SKM-1 treated with dmso at 0.1 percent for 144 hours (cell line): Measurements from ENCODE around the gene ADGRG1.
A peak's percentile ranks its signal among the peaks of the same experiment; 100 is the strongest.

ENCODE experiments used
- DNase-seq: peaks from one replicate; lab custom pipeline; 2025; ENCODE audit not compliant: unreplicated experiment; lab: John Stamatoyannopoulos, UW

ADGRG1 gene

DNA sequence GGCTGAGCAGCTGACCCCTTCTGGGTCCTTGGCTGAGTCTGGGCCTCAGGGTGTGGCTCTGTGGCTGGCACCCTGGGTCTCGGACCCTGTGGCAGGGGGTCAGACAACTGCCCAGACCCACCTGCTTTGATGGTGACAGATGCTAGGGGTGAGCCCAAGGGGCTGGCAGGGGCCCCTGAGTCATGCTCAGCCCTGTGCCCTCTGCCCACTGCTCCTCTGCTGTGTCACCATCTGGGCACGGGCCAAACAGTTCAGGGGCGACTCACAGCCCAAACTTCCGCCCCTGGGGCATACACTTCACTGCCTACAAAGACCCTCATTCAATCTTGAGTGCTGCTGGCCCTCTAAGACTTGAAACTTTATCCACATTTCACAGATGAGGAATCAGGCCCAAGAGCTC, 5.7 kb downstream of the ADGRG1 start:
- no peak for DNase-seq

DNA sequence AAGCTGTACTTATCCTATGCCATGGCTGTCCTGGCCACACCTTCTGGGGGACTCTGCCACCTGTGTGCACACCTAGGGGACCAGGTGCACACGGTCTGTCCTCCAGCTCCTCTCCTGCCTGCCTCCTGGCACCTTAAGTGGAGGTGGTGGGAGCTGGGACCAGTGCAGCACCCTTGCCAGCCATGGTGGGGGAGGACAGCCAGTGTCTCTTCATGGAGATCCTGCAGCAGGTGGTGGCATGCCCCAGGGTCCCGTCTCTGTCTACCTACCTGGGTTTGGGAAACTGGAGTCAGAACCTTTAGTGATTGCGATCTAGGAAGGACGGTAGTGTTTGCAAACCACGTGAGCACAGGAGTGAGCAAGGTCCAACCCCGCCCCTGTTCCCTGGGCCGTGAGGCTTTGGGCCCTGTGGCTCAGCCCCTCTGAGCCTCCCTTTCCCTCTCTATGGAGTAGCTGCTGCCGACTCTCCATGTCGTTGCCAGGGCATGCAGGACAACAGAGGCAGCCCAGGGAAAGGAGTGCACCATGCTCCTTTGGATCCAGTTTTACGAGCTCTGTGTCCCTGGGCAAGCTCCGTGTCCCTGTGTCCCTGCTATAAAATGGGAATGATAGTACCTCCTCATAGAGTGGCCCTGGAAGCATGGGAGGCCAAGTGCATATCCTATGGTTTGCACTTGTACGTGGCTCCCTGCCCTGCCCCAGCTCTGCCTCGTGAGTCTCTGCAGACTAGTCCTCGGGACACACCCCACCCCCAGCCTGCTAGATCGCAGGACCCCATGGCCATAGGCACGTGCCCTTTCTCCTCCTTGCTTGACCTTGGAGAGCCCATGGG, 7.1 kb downstream of the ADGRG1 start:
- DNase-seq, result no peak

DNA sequence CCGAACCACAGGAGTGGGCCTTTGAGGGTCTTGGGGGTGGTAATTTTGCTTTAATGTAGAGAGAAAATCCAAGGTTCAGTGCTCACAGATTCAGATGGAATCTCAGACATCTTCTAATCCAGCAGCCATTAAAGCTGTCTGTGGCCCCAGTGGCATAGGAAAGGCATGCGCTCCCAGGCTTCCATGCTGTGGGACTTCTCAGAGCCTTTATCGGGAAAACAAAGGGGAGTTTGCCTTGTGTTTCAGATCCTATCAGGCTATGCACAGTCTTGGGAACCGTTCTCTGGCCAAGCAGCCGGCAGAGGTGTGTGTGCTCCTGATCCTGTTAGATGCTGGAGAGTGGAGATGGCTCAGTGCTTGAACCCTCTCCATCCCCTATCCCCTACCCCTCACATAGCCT, 7.8 kb downstream of the ADGRG1 start:
- DNase-seq, result no peak

DNA sequence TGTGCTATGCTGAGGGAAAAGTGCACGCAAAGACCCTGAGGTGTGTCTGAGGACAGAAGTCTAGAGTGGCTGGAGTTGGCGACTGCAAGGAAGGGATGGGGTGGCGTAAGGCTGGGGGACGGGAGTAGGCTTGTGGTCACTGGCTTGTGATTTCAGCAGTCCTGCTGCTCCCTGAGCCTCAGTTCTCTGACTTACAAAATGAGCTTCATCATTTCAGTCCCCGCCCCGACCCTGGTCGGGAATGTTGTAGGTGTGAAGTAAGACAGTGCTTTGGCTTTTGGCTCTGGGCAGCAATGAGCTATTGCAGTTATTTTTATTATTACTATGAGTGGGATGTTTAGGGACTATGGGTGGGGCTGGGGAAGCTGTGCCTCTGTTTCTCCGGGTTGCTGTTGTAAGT, 8.6 kb downstream of the ADGRG1 start:
- peak; percentile 39 for DNase-seq

DNA sequence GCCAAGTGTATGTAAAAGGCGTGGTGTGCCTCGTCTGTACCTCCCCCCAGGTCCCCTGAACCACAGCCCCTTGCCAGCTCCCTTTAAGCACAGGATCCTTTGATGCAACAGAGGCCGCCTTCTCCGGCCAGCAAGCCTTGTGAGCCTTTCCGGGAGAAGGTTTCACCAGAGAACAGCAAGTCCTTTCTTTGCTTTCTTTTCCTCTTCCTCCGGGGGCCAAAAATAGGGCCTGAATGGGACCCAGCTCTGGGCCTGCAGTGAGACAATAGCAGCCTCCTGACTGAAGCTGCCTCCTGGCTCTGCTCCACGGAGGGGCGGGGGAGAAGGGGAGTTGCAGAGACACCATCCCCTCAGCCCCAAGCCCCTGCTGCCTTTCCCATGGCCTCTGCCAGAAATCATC, 9.0 kb downstream of the ADGRG1 start:
- DNase-seq, result no peak

DNA sequence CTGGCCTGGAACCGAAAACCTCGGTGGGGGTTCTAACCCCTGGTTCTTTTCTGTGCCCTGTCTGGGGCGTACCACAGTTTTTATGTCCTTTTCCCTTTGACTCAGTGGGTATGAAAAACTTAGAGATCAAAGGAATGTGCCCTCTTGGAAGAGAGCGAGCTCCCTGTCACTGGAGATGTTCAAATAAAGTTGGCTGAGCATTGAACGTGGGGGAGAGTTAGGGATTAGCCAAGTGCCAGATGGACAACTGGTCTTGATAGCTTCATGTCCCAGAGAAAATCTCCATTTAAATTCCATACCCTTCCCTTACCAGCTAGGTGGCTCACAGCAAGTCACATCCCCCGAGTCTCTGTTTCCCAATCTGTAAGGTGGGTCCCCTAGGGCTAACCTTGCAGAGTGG, 9.5 kb downstream of the ADGRG1 start:
- DNase-seq, result no peak

DNA sequence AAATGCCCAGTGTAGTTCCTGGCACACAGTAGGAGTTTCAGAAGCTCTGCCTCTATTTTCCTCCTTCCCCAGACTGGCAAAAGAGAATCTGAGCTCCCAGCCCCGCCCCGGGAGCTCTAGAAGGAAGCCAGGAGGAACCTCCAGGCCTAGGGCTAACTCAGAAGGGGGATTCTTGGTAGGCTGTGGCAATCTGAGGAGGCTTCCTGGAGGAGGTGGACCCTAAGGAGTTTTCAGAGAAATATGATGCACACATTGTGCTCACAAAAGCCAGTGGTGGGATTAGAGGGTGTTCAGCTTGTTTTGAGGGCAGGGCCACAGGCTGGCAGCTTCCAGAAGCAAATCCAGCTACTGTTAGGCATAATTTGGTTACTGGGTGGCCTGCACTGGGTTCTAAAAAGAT, 10.0 kb downstream of the ADGRG1 start:
- DNase-seq, result no peak

DNA sequence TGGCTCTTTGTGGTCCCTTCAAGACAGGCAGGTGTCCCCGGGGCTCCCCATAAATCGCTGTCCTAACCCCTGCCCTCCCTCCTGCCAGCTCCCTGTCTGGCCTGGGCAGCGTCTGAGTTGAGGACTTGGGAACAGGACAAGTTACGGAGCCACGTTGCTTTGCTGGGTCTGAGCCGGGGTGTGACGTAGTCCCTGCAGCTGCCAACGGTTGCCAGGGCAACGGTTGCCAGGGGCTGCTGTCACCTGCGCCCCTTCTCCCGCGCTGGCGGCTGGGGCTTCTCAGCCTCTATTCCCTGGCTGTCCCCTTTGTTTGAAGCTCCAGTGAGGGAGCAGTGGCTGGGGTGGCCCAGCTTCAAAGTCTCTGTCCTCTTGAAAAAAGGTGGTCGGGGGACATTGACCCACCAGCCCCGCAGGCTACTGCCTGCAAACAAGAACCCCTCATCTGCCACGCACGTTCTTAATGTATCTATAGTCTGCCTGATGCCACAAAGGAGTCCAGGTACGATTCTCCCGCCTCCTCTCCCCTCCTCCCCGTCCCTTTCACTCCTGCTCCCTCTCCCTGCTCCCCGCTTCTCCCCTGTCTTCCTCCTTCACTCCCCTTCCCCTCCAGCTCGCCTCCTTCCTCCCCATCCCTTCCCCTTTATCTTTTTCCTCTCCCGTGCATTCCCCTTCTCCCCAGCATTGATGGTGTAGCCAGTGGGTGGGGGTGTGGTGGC, 10.9 kb downstream of the ADGRG1 start:
- no peak for DNase-seq

DNA sequence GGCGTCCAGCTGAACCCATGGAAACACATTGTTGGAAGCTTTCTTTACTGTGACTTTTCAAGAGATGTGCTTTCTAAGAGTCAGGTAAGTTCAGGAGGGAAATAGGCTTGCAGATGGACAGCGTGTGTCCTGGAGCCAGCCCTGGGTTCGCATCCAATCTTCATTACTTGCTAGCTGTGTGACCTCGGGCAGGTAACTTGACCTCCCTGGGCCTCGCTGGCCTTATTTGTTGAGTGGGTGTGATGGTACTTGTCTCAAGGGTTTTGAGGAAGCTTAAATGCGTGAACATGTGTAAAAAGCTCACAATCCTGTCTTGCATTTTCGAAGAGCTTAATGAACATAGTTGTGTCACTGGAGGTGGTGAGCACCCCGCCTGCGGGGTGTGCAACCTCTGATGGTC, 11.8 kb downstream of the ADGRG1 start:
- no peak for DNase-seq

DNA sequence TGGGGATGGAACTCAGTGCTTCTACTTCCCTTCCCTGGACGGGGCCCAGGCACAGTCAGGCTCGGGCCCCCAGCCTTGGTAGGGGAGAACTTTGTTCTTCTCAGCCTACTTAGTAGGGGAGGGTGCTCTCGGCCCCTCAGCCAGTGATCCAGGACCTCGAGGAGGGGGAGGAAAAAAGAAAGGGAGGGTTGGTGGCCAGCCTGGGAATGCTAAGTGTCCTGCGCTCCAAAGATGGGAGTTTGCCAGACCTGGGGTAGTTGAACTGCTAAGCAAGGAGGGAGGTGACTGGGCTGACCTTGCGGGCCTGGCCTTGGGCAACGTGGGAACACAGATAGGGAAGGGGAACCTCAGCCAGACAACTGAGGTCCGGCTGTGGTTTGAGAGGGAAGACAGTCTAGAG, 12.2 kb downstream of the ADGRG1 start:
- DNase-seq, result peak; percentile 52

DNA sequence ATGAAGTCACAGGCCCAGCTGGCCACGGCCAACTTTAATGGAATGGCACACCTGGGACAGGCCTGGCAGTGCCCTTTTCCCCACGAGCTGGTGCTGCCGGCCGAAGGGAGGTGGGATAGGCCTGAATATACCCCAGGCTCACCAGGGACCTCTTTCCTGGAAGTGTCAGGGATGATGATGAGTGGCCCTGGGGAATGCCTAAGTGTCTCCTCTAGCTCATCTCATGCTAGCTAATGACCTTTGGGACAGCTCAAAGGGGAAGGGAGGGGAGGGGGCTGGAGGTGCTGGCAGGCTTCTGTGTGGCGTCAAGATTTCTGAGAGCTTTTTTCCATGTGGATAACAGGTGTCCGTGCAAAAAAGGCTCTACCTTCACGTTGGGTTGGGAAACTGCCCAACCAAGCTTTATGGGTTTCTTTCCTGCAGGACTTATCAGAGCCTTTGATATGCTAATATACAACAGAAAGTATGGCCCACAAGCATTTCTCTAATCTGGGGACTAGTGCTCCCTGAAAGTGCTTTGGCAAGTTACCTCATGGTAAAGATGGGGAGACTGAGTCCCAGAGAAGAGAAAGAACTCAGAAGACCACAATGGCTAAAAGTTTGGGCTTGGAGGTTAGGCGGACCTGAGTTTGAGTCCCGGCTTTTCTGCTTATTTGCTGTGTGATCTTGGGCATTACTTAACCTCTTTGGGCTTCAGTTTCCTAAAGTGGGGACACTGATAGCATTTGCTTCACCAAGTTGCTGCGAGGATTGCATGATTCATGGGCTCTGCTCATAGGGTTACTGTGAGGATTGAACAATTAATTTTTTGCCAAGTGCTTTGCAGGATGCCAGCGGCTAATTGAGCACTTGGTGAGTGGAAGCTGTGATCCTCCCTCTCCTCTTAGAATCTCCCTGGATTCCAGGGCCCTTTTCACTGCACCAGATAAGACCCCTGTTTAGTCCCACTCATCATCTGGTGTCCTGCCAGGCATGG, 14.0 kb downstream of the ADGRG1 start:
- DNase-seq, result no peak

DNA sequence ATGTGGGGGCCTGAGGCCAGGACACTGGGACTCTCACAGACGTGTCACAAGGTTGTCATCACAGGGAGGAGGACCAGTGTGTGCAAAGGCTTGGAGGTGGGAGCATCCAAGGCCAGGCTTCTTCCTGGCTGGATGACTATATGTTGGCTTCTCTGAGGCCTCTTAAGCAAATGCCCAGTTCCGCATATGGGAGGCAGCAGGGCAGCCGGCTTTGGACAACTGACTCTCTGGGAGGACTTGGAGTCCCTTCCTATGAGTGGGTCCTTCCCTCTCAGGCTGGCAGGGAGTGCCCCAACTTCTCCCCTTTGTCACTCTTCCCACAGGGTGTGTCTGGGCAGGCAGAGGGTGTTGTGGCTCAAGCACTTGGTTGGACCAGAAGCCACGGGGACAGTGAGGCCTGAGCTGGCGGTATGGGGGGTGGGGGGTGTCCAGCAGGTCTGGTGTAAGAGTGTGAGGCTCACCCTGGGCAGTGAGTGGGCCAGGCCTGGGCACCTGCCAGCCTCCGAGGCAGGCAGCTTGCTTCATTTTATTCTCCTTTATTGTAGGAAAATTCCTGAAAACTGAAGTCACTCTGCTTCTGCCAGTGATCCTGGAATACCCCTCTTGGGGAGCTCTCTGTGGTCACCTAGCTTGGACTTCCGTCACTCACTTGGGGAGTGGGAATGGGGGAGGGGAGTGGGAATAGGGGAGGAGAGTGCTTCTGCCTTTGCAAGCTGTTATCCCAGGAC, 14.9 kb downstream of the ADGRG1 start:
- DNase-seq, result no peak

DNA sequence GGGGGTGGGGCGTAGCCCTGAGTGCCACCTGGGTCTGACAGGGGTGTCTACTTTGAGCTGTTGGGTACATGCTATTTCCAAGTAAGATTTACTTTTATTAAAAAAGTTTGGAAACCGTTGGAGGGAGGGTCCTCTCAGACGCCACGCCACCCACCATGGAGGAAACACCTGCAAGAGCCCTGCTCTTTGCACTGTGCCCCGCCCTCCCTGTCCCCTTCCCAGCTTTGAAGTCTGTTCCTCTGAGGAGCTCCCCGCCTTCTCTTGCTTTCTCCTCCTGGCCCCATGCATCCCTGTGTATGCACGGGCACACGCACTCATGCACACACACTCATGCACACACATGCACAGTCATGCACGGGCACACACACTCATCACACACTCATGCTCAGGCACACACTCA, 15.5 kb downstream of the ADGRG1 start:
- DNase-seq, result no peak

DNA sequence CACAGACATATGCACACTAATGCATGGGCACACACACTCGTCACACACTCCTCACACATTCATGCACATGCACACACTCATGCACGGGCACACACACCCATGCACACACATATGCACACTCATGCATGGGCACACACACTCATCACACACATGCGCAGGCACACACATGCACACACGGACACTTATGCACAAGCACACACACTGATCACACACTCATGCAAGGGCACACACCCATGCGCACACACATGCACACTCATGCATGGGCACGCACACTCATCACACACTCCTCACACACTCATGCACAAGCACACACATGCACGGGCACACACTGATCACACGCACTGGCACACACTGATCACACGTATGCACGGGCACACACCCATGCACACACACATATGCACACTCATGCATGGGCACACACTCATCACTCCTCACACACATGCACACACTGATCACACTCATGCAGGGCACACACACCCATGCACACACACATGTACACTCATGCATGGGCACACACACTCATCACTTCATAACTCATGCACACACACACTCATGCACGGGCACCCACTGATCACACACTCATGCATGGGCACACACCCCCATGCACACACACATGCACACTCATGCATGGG, 16.1 kb downstream of the ADGRG1 start:
- no peak for DNase-seq

DNA sequence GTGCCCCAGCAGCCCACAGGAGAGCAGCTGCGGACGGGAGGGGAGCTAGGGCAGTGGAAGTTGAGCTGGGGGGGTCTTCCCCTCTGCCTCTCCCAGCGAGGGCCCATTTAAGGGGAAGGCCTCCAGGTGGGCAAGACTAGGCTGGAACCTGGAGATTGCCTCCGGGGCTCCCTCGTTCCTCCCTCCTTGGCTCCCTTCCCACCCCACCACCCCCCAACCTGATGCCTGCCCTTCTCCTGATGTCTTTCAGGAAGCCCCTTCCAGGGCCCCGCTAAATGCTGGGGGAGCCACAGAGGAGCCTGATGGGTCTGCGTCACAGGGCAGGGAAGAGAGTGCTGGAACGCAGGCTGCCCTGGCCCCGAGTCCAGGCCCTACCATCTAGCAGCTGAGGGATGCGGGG, 16.7 kb downstream of the ADGRG1 start:
- no peak for DNase-seq

DNA sequence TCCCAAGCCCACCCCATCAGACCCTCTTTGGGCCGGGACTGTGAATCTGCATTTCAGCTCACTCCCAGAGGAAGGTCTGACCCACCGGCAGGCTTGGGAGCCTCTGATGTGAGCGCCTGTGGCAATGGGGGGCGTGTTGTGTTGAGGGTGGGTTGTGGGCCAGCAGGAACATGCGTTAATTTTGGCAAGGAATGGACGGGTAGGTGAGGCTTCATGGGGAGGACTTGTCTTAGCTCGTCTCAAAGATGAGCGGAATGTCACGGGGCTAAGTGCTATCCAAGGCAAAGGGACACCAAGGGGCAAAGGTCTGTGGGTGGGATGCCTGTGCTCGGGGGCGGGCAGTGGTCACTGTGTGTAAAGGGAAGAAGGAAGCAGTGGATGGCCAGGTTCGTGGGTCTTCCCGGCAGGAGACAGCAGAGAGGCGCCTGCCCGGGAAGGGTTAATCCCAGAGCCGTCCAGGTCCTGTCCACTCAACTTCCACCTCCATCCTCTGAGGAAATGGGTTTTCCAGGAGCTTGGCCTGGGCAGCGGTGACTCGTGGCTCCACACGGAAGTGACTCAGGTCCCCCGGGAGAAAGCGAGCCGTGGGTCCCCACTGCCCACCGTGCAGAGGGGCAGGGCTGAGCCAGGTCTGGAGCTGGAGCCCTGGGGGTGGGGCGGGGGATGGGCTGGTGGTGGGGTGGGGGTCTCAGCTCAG, 17.4 kb downstream of the ADGRG1 start:
- no peak for DNase-seq

DNA sequence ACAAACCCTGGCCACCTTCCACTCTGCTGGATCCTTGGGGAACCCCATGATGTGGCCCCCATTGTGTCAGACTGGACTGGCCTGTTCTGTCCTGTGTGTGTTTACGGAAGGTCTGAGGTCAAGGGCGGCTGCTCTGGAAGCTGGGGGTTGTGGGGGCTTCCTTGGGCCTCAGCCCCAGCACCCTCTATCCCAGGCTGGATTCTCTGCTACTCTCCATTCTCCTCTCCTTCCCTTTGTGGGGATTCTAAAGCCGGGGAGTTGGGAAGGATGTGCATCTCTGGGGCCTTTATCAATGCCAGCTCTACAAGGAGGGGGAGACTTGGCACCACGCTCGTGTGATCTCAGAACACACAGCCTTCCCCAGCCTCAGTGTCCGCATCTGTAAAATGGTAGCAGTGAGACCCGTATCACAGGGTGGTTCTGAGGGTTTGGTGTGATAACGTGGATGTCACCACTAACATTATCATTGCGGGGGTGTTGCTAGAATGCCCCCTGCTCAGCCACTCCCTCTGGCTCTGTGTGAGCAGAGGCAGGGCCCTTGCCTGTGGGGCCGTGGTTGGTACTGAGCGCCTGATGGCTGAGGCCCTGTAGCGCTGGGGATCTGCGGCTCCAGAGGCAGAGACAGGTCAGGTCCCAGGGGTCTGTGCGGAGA, 18.1 kb downstream of the ADGRG1 start:
- DNase-seq, result no peak

DNA sequence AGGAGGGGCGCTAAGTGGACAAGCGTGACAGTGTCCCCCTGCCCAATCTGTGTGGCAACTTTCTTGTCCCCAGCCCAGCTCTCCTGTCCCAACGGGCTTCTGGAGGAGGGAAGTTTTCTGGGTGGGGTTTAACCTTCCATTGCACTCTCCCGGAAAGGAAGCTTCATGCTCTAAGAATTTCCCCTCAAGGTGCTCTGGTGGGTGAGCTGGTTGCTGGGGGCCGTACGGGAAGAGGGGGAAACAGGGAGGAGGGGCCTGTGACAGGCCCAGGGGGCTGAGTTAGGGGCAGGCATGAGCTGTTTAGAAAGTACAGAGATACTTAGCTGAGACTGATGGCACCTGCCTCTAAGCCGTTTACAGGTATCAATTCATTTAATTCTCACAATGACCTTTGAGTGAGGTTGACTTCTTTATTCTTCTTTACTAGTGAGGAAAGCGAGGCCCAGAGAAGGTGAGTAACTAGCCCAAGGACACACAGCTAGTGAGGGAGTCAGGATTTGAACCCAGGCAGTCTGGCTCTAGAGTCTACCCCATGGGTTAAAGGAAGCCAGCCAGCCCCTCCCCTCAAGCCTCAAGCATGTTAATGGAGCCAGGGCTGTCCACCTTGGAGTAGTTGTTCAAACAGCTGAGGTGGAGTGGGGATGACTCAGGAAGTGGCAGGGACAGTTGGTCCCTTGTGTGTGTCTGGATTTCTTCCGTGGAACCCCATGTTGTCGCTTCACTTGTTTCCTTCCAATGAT, 18.9 kb downstream of the ADGRG1 start:
- DNase-seq, result no peak

DNA sequence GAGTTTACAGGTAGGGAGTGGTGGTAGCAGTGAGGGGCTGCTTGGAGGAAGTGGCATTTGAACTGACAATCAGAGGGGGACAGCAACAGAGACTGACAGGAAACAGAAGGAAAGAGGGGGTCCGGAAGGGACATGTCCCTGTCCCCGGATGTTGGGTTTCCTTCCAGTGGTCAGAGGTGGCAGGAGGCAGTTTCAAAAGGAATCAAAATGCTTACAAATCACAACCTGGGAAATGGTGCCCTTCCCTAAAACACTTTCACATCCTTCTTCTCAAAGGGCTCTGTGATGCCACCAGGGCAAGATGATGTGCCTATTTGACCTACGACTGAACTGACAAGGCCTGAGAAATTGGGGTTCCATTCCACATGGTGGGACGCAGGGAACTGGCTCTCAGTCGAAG, 19.7 kb downstream of the ADGRG1 start:
- peak; percentile 15 for DNase-seq
